Forelimb muscle (tissue), 1 donor: ENCODE results near the gene MYH16. TPM values are rescaled to one million over a fixed set of nuclear protein-coding genes. Genes with fewer than 3 reads are reported as not detected.
"Not testable (repeated sequence)": the region's sequence is repeated elsewhere in the genome, so short reads cannot be mapped to it uniquely, and the experiment has no call there.

Source experiments
- DNase-seq: peaks from one replicate; pipeline ENCODE4 v3.0.0-alpha.2; 2013; ENCODE audit warnings: low read depth
- polyA plus RNA-seq: library from polyadenylated mRNA; unstranded; fragments of 120-200 nt; gene quantifications from one replicate; pipeline ENCODE4 v1.2.1, GENCODE V29; 2013; ENCODE audit not compliant: insufficient read length

The MYH16 gene
- polyA plus RNA-seq = 0.18 TPM

DNA sequence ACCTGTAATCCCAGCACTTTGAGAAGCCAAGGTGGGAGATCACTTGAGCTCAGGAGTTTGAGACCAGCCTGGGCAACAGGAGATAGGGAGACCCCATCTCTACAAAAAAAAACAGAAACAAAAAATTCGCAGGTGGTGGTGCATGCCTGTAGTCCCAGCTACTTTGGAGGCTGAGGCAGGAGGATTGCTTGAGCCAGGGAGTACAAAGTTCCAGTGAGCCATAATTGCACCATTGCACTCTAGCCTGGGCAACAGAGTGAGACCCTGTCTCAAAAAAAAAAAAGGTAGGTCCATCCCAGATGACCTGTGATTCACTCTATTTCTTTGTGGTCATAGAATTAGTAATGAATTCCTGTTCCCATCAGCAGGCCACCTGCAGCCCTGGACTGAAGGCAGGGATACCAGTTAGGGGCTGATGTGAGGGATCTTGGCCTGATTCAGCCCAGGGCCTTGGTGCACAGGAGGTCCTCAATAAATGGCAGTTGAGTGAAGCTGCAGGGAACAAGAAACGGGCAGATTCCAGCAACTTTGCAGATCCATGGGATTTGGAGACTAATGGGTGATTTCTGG is at the start of gene MYH16:
Gene MYH16 (plus strand): TSS at position 364 of the 570 bp plus-strand sequence.
- no peak for DNase-seq

DNA sequence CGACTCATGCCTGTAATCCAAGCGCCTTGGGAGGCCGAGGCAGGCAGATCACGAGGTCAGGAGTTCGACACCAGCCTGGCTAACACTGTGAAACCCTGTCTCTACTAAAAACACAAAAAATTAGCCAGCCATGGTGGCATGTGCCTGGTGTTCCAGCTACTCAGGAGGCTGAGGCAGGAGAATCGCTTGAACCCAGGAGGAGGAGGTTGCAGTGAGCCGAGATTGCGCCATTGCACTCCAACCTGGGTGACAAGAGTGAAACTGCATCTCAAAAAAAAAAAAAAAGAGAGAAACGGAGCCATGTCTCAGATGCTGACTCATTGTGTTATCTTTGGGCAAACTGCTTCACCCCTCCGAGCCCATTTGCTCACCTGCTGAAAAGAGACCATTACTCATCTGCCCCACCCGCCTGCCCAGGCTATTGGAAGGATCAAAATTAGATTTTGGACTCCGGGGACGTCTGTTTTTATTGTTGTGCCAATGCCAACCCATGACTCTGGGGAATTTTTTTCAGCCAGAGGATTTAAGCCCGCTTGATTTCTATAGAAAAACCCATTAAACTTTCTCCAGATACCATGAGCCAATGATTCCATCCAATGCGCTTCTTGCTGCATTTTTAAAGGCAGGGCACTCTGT is 48.3 kb upstream of the MYH16 start:
- DNase-seq = not testable (repeated sequence)

DNA sequence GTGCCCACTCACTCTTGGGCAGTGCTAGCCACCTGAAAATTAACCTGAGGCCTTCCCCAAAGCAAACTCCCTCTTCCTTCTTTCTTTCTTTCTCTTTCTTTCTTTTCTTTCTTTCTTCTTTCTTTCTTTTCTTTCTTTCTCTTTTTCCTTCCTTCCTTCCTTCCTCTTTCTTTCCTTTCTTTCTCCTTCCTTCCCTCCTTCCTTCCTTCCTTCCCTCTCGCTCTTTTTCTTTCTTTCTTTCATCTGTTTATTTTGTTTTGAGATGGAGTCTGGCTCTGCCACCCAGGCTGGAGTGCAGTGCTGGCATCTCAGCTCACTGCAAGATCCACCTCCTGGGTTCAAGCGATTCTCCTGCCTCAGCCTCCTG is 47.8 kb upstream of the MYH16 start:
- DNase-seq = no peak

DNA sequence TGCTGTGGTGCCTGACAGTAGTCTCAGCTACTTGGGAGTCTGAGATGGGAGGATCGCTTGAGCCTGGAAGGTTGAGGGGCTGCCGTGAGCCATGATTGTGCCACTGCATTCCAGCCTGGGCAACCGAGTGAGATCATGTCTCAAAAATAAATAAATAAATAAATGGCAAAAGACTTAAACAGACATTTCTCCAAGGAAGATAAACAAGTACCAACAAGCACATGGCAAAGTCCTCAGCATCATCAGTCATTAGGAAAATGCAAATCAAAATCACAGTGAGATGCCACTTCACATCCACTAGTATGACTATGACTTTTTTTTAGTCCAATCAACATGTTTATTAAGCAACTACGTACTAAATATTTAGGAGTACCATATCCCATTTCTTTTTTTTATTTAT is 43.4 kb upstream of the MYH16 start:
- DNase-seq = no peak

DNA sequence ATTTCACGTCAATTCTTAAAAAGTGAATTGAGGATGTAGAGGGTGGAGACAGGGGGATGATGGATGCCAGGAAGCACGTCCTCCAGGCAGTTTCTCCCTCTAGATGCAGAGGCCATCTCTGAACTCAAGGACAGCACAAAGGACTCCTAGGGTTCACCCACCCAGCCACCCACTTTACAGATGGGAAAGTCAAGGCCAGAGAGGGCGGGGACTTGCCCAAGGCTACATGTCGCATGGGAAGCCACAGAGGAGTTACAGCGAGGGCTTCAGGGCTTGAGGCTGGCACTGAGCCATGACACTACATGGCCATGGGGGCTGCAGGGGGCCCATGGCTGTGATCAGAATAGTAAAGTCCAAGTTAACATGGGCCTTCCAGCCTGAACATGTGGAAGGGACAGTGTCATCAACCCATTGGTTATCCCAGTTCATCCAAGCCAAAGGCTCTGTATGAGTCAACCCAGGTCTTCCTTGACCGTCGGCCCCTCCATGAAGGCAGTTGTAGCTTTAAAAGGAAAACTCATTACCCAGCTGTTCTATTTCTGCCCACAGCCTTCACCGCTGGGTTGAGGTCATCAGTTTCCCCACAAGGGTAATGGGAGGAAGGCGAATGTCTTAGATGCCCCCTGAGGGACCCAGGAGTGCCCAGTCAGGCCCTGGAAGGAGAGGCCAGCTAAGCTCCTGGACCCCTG is 40.4 kb upstream of the MYH16 start:
- DNase-seq = no peak

DNA sequence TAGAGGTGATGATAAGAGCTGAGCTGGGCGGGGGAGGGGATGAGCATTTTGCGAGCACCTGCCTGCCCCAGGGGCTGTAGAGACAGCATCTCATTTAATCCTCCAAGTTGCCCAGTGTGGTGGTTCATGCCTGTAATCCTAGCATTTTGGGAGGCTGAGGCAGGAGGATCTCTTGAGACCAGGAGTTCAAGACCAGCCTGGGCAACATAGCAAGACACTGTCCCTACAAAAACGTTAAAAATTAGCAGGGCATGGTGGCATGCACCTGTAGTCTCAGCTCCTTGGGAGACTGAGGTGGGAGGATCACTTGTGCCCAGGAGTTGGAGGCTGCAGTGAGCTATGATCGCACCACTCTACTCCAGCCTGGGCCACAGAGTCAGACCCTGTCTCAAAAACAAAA is 39.7 kb upstream of the MYH16 start:
- DNase-seq = not testable (repeated sequence)

DNA sequence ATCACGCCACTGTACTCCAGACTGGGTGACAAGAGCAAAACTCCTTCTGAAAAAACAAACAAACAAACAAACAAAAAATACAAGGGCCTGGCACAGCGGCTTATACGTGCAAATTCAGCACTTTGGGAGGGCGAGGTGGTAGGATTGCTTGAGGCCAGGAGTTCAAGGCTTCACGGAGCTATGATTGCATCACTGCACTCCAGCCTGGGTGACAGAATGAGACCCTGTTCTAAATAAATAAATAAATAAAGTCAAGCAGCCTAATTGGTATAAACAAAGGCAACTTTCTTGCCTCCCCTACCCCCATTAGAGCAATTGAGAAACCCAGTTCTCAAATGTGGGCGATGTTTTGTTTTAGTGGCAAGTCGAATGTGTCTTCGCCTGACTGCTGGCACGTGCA is 38.5 kb upstream of the MYH16 start:
- DNase-seq = no peak

DNA sequence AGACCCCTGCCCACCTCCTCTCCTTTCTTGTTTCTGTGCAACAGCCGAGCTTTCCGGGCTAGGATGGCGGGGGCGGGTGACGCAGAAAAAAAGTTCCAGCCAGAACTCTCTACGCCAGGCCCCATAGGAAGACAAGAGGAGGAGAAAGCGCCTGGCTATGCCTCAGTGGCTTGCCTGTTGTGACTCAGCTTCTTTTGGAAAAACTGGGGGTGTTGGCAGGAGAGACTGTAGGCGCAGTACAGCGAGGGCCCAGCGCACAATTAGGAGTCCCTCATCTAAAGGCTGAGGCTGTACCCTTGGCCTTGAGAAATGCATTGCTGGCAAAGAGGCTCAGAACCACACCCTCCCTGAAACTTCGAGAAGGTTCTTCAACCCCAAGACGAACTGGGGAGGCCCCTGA is 36.7 kb upstream of the MYH16 start:
- DNase-seq = no peak

DNA sequence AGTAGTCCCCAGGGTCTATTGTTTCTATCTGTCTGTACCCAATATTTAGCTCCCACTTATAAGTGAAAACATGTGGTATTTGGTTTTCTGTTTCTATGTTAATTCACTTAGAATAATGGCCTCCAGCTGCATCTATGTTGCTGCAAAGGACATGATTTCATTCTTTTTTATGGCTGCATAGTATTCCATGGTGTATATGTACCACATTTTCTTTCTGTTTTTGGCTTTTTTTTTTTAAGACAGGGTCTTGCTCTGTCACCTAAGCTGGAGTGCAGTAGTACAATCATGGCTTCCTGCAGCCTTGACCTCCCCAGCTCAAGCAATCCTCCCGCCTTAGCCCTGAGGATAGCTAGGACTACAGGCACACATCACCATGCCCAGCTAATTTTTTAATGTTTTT is 34.8 kb upstream of the MYH16 start:
- DNase-seq = not testable (repeated sequence)

DNA sequence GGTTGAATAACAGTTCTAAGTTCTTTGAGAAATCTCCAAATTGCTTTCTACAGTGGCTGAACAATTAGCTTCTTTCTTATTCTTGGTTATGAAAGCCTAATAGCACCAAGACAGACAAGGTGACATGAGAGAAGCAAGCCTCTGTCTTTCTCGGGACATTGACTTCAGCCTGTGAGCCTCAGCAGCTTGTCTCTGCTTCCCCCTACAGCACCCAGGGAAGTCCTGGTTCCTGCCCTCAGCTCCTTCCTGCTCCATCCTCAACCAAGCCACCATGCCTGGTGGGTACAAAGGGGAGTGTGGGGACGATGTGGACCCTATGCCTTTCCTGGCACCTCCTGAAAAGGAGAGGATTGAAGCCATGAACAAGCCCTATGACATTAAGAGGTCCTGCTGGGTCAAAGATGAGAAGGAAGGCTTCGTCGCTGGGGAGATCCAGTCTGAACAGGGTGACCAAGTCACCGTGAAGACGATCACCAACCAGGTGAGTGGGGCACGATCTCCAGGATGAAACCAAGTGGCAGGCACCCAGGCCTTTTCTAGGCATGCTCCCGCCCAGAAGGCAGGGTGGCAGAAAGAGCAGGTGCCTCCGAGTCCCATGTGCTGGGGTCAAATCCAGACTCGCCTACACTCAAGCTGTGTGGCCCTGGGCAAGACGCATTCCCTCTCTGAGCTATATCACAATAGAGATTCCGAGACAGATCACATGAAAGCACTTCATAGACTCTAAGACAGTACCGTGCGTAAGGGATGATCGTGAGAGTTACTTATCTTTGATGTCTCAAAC is 33.9 kb upstream of the MYH16 start:
- no peak for DNase-seq

DNA sequence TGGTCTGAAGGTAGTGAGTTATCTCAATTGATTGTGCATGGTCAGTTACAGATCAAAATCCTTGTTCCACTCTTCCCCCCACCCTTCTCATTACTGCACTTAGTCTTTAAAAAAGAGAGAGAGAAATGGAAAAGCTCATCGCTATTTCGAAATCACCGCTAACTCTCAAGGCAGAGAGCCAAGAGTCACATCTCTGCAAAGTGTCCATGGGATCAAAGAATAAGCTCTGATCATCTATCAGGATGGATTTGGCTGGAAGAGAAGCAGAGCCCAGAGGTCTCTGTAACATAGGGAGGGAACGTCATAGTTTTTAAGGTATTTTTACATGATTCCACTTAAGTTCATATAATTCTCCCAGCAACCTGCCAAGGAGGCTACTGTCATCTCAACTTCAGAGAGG is 30.0 kb upstream of the MYH16 start:
- DNase-seq = no peak

DNA sequence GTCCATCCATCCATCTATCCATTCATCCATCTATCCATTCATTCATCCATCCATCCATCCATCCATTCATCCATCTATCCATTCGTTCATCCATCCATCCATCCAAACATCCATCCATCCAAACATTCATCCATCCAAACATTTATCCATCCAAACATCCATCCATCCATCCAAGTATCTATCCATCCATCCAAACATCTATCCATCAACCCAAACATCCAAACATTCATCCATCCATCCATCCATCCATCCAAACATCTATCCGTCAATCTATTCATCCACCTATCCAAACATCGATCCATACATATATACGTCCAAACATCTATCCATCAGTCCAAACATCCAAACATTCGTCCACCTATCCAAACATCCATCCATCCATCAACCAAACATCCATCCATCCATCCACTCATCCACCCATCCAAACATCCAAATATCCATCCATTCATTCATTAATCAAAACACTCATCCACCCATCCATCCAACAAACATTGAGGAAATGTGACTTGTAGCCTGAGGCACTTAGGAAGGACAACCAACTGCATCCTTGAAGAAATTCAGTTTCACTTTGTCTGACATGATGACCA is 28.8 kb upstream of the MYH16 start:
- no peak for DNase-seq

DNA sequence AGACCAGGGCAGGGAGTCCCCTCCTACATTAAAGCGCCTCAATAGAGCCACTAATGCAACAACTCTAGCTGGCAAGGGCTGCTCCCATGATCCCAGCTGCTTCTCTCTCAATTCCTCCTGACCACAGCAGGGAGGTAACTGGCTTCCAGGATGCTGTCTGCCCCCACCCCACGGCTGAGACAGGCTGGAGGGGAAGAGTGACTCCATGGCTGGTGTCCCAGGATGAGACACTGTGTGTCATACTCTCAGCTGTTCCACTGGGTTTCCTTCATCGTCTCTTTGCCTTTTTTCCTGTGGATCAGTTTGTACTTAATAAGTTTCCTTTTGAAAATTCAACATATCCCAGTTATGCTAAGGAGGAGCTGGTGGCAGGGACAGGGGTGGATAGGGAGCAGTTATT is 27.7 kb upstream of the MYH16 start:
- no peak for DNase-seq

DNA sequence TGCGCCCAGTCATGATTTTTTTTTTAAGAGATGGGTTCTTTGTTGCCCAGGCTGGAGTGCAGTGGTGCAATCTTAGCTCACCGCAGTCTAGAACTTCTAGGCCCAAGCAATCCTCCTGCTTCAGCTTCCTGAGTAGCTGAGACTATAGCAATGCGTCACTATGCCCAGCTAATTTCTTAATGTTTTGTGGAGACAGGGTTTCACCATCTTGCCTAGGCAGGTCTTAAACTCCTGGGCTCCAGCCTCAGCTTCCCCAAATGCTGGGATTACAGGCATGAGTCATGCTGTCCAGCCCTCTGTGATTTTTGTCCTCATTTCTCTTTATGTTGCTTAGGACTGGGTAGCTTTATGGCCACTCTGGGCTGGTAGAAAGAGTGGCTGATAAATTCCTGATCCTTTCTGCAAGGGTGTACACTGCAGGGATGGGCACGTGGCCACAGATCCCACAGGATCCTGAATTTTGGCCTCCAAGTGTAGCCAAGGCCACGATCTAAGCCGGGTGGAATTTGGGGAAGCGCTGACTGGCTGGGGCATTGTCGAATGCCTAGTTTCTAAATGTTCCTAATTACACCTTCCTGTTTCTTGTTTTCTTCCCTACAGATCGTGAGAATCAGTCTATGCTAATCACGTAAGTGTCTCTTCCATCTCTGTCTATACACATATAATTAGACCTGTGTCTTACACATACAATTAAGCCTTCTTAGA is 24.1 kb upstream of the MYH16 start:
- DNase-seq = no peak

DNA sequence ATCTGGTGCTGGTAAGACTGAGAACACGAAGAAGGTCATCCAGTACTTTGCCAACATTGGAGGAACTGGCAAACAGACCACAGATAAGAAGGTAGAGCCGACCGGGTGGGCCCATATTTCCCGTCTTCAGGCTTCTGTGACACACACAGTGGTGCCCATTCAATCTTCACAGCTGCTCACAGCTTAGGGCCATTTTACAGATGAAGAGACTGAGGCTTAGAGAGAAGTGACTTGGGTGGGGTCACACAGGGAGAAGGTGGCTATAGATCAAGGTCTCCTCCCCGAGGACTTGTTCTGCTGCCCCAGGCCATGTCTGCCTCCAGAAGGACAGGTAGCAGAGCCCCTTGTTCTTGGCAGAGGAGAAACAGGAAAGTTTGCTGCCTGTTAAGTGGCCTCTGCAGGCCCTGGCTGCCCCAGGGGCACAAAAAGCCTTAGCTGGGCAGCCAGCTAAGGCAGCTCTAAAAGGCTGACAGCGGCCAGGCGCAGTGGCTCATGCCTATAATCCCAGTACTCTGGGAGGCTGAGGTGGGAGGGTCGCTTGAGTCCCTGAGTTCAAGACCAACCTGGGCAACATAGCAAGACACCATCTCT is 22.6 kb upstream of the MYH16 start:
- no peak for DNase-seq

DNA sequence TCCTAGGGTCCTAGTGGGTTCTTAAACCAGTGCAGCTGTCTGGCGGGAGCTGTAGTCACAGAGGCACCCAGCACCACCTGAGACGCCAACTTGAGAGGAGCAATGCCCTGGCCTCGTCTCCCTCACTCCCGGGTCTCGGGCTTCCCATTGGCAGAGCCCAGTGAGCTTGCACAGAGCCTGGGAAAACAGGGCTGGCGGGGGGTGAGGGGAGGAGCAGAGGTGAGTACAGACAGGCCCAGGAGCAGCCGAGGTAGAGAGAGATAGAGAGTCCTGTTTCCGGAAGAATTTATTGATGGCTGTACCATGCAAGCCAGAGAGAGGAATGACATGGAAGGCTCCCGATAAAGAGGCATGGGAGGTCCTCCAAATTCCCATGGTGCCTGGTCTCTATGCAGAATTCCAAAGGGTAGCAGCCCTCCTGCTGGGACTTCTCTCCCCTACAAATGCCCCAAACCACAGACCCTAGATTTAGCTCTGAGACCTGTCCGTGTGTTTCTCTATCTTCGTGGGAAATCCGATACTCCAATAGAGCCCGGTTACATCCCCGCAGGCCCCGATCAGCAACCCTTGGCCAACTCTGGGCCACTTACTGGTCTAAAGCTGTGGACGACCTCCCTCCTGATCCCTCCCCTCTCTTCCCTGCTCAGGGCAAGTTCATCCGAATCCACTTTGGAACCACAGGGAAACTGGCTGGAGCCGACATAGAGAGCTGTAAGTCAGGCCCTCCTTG is 20.3 kb upstream of the MYH16 start:
- no peak for DNase-seq

DNA sequence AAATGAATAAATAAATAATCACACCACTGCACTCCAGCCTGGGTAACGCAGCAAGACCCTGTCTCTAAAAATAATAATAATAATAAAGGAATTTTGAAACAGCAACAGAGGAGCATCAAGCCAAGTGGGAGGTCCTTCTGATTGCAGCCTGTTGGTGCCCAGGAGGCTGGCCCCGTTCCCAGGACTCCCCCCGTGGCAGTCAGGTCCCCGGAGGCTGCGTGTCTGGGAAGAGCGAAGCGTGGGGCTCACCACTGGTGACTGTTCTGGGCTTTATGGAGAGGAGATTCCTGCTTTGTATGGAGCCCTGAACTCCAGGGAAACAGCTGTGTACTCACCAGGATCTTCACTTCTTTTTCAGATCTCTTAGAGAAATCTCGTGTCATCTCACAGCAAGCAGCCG is 19.3 kb upstream of the MYH16 start:
- DNase-seq = no peak

DNA sequence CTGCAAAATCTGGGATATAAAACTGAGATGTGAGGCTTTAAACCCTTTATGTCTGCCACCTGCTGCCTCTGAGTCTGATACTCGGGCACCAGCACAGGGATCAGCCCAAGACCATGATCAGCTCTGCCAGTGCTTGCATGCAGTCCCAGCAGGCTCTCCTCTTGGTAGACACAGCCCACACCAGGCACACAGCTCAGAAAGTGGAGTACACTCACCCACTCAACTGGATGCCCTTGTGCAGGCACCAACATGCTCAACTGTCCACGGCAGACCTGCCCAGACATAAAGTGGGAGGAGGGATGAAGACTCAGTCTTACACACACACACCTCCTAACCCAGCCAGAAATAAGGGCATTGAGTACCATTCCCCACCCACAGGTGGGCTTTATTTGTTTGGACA is 18.2 kb upstream of the MYH16 start:
- no peak for DNase-seq

DNA sequence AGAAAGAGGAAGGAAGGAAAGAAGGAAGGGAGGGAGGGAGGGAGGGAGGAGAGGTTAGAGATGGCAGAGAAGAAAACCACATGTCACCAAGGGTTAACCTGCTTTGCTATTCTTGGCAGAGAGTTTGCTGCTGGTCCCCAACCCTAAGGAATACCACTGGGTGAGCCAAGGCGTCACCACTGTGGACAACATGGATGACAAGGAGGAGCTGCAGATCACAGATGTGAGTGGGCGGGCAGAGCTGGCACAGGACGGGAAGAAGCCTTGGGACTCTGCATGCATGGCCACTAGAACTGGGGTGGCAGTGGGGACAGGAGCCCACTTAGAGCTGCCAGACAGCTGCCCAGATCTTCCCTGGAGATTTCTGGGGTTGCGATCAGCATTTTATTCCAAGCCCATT is 17.2 kb upstream of the MYH16 start:
- DNase-seq = no peak

DNA sequence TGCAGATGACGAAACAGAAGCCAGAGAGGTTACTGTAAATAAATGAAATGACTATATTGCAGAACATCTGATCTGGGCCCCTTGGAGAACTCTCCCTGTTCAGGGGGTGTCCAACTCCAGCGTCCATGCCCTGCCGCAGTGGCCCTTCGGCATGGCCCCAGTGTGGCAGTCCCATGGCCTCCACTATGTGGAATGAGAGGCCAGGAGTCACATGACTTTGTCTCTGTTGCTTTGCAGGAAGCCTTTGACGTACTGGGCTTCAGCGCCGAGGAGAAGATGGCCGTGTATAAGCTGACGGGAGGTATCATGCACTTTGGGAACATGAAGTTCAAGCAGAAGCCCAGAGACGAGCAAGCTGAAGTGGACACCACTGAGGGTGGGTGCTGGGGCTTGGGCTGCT is 15.6 kb upstream of the MYH16 start:
- no peak for DNase-seq

DNA sequence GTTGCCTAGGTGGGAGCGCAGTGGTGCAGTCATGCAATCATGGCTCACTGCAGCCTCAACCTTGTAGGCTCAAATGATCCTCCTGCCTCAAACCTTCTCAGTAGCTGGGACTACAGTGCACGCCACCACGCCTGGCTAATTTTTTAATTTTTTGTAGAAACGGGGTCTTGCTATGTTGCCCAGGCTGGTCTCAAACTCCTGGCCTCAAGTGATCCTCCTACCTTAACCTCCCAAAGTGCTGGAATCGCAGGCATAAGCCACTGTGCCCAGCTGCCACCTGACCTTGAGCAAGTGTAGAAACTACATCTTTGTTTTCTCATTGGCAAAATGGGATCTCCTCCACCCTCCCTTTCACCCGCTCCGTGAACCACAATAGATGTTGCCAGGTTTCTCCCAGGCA is 15.0 kb upstream of the MYH16 start:
- DNase-seq = no peak
